Measurements from ENCODE around the gene UBTF.
A peak's percentile ranks its signal among the peaks of the same experiment; 100 is the strongest.

Gene UBTF

DNA sequence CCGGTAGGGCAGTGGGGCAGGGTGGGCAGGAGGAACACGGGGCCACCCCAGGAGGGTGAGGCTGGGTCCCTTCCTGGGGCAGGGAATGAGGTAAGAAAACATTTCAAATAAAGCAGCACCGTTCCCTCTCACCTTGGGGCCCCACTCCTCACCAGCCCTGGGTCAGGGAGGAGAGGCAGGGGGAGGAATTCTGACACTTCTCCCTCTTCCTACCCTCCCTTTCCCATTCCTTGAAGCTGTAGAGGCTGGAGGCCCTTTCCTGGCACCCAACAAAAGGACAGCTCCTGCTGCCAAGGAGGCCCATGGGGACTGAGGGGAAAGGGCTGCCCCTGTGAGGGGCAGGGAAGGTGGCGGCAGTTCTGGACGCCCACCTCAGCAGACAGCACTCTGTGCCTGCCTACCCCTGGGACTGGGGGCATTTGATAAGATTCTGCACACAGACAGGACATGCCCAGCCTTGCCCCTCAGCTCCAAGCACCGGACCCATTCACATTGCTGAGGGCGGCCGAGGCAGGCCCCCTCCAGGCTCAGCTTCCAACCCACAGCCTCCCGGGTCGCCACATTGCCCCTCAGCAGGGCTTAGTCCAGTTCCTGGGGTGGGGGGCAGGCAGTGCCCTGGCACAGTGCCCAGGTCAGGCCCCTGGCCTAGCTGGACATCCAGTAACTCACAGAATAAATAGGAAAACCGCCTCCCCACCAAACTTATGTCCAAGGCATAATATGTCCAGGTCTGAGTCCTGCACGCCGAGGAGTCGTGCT, 26.0 kb downstream of the UBTF start:
- Histone ChIP-seq H2BK120ac (ENCODE audit: low read depth, low read length) (no peak overlapping the region), H2BK5ac (ENCODE audit: low read length) (no peak overlapping the region), H3K4me2 (ENCODE audit: low read length) (no peak overlapping the region), H4K8ac (ENCODE audit: low read depth, low read length) (no peak overlapping the region), H3K9ac (ENCODE audit: low read length) (no peak overlapping the region), H3K27ac (ENCODE audit: low read depth, low read length) (no peak overlapping the region), H3K56ac (ENCODE audit: low read length) (peak overlapping the region; percentile 22), H2AK5ac (ENCODE audit: low read length) (no peak overlapping the region), H3K79me2 (ENCODE audit: control insufficient read depth, insufficient read depth, low read length) (peaks cover 19% of the 10 kb centered on the region), H3K4me1 (ENCODE audit: control insufficient read depth, low read depth, low read length) (peaks cover 4% of the 10 kb centered on the region), H3K4me3 (ENCODE audit: low read length) (no peak overlapping the region), H3K23ac (ENCODE audit: low read length) (no peak overlapping the region), H3K18ac (ENCODE audit: low read length) (no peak overlapping the region), H2BK15ac (replicated peaks; ENCODE audit: low read depth) (no peak overlapping the region), H3K4ac (ENCODE audit: low read depth, low read length) (no peak overlapping the region), H3K27me3 (ENCODE audit: insufficient read depth, low read length, poor library complexity) (no peaks in the 10 kb centered on the region), H3K36me3 (ENCODE audit: control insufficient read depth, insufficient read depth, low read length) (peaks cover 15% of the 10 kb centered on the region), H3K79me1 (ENCODE audit: low read length) (peaks cover 13% of the 10 kb centered on the region), H4K5ac (ENCODE audit: low read length) (no peak overlapping the region)
- WGBS (ENCODE audit: extremely low coverage, insufficient coverage, low lambda C conversion rate), result no CpG with 5 or more reads among the region's 14 CpGs
- DNase-seq, result no peak

DNA sequence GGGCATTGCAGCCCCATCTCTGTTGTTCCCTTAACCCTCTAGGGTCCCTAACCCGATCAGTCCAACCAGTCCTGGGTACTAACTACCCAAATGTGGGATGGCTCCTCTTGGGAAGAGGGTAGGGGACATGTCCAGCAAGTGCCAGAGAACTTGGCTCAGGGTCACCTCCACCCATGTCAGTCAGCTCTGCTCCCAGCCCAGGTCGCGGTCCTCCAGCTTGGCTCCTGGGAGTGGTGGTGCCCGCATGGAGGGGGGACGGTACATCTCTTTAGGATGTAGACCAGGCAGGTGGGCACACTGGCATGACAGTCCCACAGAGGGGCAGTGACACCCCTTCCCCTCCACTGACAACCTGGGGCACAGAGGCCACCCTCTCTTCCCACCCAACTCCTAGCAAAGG, 26.7 kb downstream of the UBTF start:
- H3K56ac ChIP-seq (ENCODE audit: low read length), result peak overlapping the region; percentile 22
- no peak overlapping the region for H2AK5ac ChIP-seq (ENCODE audit: low read length)
- DNase-seq, result no peak
- no peak overlapping the region for H3K27ac ChIP-seq (ENCODE audit: low read depth, low read length)
- no peak overlapping the region for H4K5ac ChIP-seq (ENCODE audit: low read length)
- no peak overlapping the region for H3K4me3 ChIP-seq (ENCODE audit: low read length)
- H3K4ac ChIP-seq (ENCODE audit: low read depth, low read length), result no peak overlapping the region
- peaks cover 15% of the 10 kb centered on the region for H3K36me3 ChIP-seq (ENCODE audit: control insufficient read depth, insufficient read depth, low read length)
- H3K27me3 ChIP-seq (ENCODE audit: insufficient read depth, low read length, poor library complexity), result no peaks in the 10 kb centered on the region
- H3K18ac ChIP-seq (ENCODE audit: low read length), result no peak overlapping the region
- peaks cover 14% of the 10 kb centered on the region for H3K79me2 ChIP-seq (ENCODE audit: control insufficient read depth, insufficient read depth, low read length)
- no peak overlapping the region for H2BK120ac ChIP-seq (ENCODE audit: low read depth, low read length)
- H3K4me1 ChIP-seq (ENCODE audit: control insufficient read depth, low read depth, low read length), result peaks cover 4% of the 10 kb centered on the region
- no peak overlapping the region for H3K23ac ChIP-seq (ENCODE audit: low read length)
- no peak overlapping the region for H4K8ac ChIP-seq (ENCODE audit: low read depth, low read length)
- H3K9ac ChIP-seq (ENCODE audit: low read length), result peak overlapping the region; percentile 41
- no CpG with 5 or more reads among the region's 5 CpGs for WGBS (ENCODE audit: extremely low coverage, insufficient coverage, low lambda C conversion rate)
- peaks cover 11% of the 10 kb centered on the region for H3K79me1 ChIP-seq (ENCODE audit: low read length)
- H2BK5ac ChIP-seq (ENCODE audit: low read length), result no peak overlapping the region
- no peak overlapping the region for H2BK15ac ChIP-seq (replicated peaks; ENCODE audit: low read depth)
- H3K4me2 ChIP-seq (ENCODE audit: low read length), result no peak overlapping the region

DNA sequence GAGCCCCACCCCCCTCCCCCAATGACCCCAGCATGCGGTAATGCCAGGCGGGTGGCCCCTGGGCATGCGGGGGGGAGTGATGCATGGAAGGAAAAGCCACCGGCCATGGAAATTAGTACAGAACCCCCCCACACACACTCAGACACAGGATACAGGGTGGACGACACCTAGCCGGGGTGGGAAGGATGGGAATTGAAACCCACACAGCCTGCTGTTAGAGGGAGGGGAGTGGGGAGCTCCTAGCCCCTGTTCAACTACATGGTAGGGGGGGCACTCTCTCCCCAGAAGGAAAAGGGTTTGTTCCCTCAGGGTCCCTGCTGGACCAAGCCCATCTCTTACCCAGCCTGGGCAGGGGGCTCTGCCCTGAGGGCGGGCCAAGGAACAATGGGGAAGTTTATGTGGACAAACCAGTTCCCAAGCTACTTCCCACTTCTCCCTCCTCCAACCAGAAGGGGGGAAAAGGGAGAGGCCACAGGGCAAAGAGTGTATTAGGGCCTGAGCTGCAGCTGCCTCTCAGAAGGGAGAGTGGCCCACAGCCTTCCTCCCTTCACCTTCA, 27.5 kb downstream of the UBTF start:
- Histone ChIP-seq H3K56ac (ENCODE audit: low read length) (peak overlapping the region; percentile 50), H3K18ac (ENCODE audit: low read length) (no peak overlapping the region), H2BK15ac (replicated peaks; ENCODE audit: low read depth) (no peak overlapping the region), H4K5ac (ENCODE audit: low read length) (no peak overlapping the region), H2BK5ac (ENCODE audit: low read length) (no peak overlapping the region), H2BK120ac (ENCODE audit: low read depth, low read length) (no peak overlapping the region), H3K36me3 (ENCODE audit: control insufficient read depth, insufficient read depth, low read length) (peaks cover 12% of the 10 kb centered on the region), H4K8ac (ENCODE audit: low read depth, low read length) (no peak overlapping the region), H3K79me1 (ENCODE audit: low read length) (peaks cover 10% of the 10 kb centered on the region), H3K9ac (ENCODE audit: low read length) (peak overlapping the region; percentile 44), H3K4me3 (ENCODE audit: low read length) (no peak overlapping the region), H3K27me3 (ENCODE audit: insufficient read depth, low read length, poor library complexity) (no peaks in the 10 kb centered on the region), H3K23ac (ENCODE audit: low read length) (no peak overlapping the region), H3K4me2 (ENCODE audit: low read length) (no peak overlapping the region), H3K4me1 (ENCODE audit: control insufficient read depth, low read depth, low read length) (peaks cover 4% of the 10 kb centered on the region), H2AK5ac (ENCODE audit: low read length) (no peak overlapping the region), H3K27ac (ENCODE audit: low read depth, low read length) (no peak overlapping the region), H3K79me2 (ENCODE audit: control insufficient read depth, insufficient read depth, low read length) (peaks cover 9% of the 10 kb centered on the region), H3K4ac (ENCODE audit: low read depth, low read length) (no peak overlapping the region)
- peak; percentile 88 for DNase-seq
- no CpG with 5 or more reads among the region's 7 CpGs for WGBS (ENCODE audit: extremely low coverage, insufficient coverage, low lambda C conversion rate)

DNA sequence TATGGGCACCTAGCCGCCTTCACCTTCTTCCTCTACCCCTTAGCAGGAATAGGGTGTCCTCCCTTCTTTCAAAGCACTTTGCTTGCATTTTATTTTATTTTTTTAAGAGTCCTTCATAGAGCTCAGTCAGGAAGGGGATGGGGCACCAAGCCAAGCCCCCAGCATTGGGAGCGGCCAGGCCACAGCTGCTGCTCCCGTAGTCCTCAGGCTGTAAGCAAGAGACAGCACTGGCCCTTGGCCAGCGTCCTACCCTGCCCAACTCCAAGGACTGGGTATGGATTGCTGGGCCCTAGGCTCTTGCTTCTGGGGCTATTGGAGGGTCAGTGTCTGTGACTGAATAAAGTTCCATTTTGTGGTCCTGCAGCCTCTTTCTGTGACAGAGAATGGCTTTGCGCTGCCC, 28.1 kb downstream of the UBTF start:
- H3K56ac ChIP-seq (ENCODE audit: low read length), result no peak overlapping the region

DNA sequence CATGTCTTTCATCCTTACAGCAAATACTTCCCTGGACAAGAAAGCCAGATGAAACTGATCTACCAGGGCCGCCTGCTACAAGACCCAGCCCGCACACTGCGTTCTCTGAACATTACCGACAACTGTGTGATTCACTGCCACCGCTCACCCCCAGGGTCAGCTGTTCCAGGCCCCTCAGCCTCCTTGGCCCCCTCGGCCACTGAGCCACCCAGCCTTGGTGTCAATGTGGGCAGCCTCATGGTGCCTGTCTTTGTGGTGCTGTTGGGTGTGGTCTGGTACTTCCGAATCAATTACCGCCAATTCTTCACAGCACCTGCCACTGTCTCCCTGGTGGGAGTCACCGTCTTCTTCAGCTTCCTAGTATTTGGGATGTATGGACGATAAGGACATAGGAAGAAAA, 29.0 kb downstream of the UBTF start:
- no CpG with 5 or more reads among the region's 10 CpGs for WGBS (ENCODE audit: extremely low coverage, insufficient coverage, low lambda C conversion rate)
- H3K56ac ChIP-seq (ENCODE audit: low read length), result no peak overlapping the region
- no peak for DNase-seq
- H3K9ac ChIP-seq (ENCODE audit: low read length), result no peak overlapping the region
- H3K27me3 ChIP-seq (ENCODE audit: insufficient read depth, low read length, poor library complexity), result no peaks in the 10 kb centered on the region
- no peak overlapping the region for H3K27ac ChIP-seq (ENCODE audit: low read depth, low read length)
- H4K5ac ChIP-seq (ENCODE audit: low read length), result no peak overlapping the region
- peaks cover 4% of the 10 kb centered on the region for H3K4me1 ChIP-seq (ENCODE audit: control insufficient read depth, low read depth, low read length)
- no peak overlapping the region for H3K23ac ChIP-seq (ENCODE audit: low read length)
- H3K79me2 ChIP-seq (ENCODE audit: control insufficient read depth, insufficient read depth, low read length), result peaks cover 11% of the 10 kb centered on the region
- no peak overlapping the region for H3K4ac ChIP-seq (ENCODE audit: low read depth, low read length)
- H2BK120ac ChIP-seq (ENCODE audit: low read depth, low read length), result no peak overlapping the region
- H3K18ac ChIP-seq (ENCODE audit: low read length), result no peak overlapping the region
- H2BK5ac ChIP-seq (ENCODE audit: low read length), result no peak overlapping the region
- H3K4me2 ChIP-seq (ENCODE audit: low read length), result no peak overlapping the region
- H2BK15ac ChIP-seq (replicated peaks; ENCODE audit: low read depth), result no peak overlapping the region
- H3K4me3 ChIP-seq (ENCODE audit: low read length), result no peak overlapping the region
- H3K79me1 ChIP-seq (ENCODE audit: low read length), result peaks cover 7% of the 10 kb centered on the region
- H4K8ac ChIP-seq (ENCODE audit: low read depth, low read length), result no peak overlapping the region
- no peak overlapping the region for H2AK5ac ChIP-seq (ENCODE audit: low read length)
- peaks cover 9% of the 10 kb centered on the region for H3K36me3 ChIP-seq (ENCODE audit: control insufficient read depth, insufficient read depth, low read length)

More for the DNA sequence above, 28.1 kb downstream of the UBTF start:
- Histone ChIP-seq H3K36me3 (ENCODE audit: control insufficient read depth, insufficient read depth, low read length) (peaks cover 9% of the 10 kb centered on the region), H3K4ac (ENCODE audit: low read depth, low read length) (no peak overlapping the region), H4K8ac (ENCODE audit: low read depth, low read length) (no peak overlapping the region), H3K79me2 (ENCODE audit: control insufficient read depth, insufficient read depth, low read length) (peaks cover 5% of the 10 kb centered on the region), H3K4me2 (ENCODE audit: low read length) (no peak overlapping the region), H3K79me1 (ENCODE audit: low read length) (peaks cover 7% of the 10 kb centered on the region), H3K4me1 (ENCODE audit: control insufficient read depth, low read depth, low read length) (peaks cover 4% of the 10 kb centered on the region), H3K18ac (ENCODE audit: low read length) (no peak overlapping the region), H2AK5ac (ENCODE audit: low read length) (no peak overlapping the region), H2BK5ac (ENCODE audit: low read length) (no peak overlapping the region), H3K27me3 (ENCODE audit: insufficient read depth, low read length, poor library complexity) (no peaks in the 10 kb centered on the region), H3K27ac (ENCODE audit: low read depth, low read length) (no peak overlapping the region), H4K5ac (ENCODE audit: low read length) (no peak overlapping the region), H2BK15ac (replicated peaks; ENCODE audit: low read depth) (no peak overlapping the region), H2BK120ac (ENCODE audit: low read depth, low read length) (no peak overlapping the region), H3K23ac (ENCODE audit: low read length) (no peak overlapping the region), H3K4me3 (ENCODE audit: low read length) (no peak overlapping the region), H3K9ac (ENCODE audit: low read length) (no peak overlapping the region)
- no CpG with 5 or more reads among the region's 5 CpGs for WGBS (ENCODE audit: extremely low coverage, insufficient coverage, low lambda C conversion rate)
- DNase-seq, result no peak

All from mesendoderm (in vitro differentiated cells).